Eye (tissue), 1 donor: ENCODE measurements around the gene SSNA1.

ENCODE experiments used
- DNase-seq: peaks from one replicate; pipeline ENCODE4 v3.0.0-alpha.2; 2015

Gene SSNA1

DNA sequence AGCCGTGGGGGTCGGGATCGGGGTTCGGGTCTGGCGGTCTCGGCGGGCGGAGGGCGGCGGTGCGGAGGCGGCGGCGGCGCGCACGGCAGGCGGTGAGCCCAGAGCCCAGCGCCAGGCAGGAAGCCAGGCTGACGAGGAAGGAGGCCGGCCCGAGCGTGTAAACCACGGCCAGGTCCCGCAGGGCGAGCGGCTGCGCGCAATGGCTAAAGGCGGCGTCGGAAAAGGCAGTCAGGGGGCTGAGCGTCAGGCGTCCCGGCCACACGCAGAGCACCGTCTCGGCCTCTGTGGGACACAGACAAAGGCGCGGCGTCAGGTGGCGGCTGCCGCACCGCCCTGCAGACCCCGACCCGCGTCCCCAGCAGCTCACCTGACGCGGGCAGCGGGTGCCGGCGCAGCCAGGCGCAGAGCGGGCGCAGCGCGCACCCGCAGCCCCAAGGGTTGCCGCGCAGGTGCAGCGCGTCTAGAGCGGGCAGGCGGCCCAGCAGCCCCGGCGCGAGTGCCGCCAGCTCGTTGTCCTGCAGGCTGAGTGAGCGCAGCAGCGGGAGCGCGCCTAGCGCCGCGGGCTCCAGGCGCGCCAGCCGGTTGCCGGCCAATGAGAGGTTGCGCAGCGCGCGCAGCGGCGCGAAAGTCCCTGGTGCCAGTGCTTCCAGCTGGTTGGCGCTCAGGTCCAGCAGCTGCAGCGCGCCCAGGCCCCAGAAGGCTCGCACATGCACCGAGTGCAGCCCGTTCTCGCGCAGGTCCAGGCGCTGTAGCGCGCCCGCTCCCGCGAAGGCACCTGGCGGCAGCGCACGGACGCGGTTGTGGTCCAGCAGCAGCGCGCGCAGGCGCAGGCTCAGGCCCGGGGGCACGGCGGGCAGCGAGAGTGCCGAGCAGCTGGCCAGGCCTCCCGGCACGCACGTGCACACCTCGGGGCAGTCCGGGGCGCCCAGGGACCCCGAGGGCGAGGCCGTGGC lies 19.3 kb upstream of the SSNA1 start:
- DNase-seq = peak; percentile 85

DNA sequence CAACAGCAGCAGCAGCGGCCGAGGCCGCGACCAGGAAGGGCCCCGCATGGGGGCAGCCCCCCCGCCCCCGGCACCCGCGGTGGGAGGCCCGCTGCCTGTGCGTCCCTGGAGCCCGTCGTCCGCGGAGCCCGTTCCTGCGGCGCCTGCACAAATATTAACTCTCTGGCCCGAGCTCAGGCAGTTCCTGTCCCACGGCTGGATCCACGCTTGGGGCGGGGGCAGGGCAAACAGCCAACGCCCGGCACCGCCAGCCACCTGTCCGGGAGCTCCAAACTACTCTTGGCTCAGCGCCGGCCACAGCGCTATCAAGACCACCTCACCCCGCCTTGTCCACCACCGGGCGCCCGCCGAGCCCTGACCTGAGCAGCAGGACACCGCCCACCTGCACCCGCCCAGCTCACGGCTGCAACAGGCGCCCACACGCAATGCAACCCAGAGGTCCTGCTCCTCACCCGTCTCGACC lies 18.5 kb upstream of the SSNA1 start, which contains the start of gene LRRC26:
TSS of gene LRRC26 (minus strand) at position 156 of the 463 bp plus-strand sequence. CDS start at position 48, 108 bp downstream.
- no peak for DNase-seq

DNA sequence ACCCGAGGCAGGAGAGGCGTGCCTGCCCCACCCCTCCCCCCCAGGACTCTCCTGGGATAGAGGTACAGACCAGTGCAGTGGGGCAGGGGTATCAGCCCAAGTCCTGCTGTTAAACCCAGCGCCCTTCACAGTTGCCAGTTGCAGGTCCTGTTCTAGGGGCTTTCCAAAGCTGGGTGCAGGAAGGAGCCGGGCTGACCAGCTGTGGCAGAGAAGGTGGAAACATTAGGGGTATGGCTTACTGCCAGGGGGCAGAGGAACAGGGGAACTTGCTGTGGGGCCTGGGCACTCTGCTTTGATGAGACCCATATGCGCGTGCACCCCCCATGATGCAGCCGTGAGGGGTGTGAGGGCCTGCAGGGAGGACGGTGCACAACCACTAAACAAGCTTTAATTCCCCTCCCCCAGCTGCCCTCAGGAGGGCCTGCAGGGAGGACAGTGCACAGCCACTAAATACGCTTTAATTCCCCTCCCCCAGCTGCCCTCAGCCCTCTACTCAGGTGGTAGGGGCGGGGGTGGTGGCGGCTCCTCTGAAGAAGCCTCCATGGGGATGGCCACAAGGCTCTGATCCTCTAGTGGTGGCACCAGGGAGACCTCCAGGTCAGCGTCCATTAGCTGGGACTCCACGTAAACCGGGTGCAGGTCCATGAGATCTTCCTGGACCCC lies 17.9 kb upstream of the SSNA1 start:
- no peak for DNase-seq

DNA sequence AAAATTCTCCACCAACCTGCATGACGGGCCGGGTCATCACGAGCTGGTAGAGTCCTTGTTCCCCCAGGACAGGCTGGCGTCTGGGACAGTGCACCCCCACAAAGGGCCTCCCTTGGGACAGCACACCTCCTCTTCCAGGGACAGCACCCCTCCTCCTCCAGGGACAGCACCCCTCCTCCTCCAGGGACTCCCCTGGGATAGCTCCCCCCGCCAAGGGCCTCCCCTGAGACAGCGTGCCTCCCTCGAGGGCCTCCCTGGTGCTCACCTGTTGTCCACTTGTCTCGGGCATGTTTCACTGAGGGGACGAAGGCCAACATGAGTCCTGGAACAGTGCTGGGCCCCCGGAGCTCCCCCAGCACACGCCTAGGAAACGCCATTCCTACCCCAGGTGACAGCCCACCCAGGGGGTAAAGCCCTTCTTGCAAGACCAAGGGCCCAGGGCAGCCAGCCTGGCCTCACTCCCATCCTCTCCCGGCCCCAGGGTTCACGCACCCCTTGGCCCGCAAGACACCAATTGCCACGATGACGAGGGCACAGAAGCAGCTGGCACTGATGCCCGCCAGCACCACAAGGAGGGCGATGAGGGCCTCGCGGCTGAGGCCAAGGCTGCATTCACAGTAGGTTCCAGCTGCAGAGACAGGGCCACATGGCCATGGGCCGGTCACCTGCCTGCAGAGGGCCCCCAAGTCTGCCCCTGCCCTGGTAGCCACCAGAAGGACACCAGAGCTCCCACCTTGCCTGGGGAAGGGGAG lies 17.2 kb upstream of the SSNA1 start:
- no peak for DNase-seq

DNA sequence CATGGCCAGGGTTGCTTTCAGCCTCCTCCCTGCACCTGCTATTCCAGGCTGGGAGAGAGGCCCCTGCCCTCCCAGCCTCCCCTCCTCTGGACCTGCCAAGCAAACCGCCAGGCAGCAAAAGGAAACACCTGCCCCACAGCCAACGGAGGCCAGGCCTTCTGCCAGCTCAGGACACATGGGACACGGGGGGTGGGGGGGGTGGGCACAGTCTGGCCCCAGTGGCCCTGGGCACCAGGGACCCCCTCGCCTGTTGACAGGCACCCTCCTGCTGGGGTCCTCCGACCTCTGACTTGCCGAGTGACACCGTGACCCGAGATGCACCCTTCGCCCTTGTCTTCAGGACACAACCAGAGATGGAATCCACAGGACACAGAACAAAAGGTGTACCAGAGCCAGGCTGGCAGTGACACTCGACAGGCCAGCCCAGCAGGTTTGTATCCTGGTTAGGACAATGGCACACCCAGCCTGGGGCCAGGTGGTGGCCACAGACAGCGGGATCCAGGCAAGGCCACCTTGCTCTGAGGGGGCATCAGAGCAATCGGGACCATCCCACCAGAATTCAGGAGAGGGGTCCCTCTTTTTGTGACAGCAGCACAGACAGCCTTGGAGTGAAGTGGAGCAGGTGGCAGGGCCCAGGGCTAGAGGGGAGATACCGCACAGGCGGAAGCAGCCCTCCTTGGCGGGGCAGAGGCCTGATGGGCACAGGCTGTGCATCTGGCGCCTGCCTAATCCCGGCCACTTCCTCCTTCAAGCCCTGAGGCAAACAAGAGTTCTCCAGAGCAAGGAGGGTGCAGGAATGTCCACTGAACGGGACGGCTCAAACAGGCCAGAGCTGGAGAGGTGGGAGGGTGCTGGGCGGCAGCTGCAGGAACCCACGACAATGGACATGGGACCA lies 15.3 kb upstream of the SSNA1 start:
- DNase-seq = no peak

DNA sequence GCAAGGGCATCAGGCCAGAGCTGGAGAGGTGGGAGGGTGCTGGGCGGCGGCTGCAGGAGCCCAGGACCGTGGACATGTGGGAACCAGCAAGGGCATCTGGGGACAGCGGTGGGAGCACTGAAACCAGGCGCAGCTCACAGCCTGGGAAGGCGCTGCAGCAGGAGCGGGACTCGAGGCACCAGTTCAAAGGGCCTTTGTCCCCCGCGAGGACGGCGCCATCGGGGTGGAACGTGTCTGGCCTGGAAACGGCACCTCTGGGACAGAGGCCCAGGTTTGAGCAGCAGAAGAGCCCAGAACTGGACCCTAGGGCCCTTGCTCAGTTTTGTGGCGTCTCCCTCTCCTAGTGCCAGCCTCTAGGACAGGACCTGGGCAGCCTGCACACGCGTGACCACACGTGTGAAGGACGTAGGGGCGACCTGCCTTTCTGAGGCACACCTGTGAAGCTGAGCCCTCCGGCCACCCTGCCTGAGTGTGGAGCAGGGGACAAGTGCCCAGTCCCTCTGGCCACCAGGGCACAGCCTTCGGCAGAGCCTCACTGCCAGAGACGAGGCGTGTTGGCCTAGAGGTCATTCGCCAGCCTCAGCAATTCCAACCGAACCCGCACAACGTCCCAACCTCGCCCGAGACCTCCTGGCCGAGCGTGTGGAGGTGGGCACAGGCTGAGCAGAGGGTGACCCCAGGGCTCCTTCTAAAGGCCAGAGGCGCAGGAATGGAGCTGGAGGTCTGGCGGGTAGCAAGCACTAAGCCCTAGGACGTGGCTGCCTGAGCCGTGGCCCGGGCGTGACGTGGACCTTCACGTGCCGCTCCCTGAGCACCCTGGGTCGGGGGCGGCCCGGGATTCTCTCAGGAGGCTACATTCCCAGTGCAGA lies 14.4 kb upstream of the SSNA1 start:
- no peak for DNase-seq

DNA sequence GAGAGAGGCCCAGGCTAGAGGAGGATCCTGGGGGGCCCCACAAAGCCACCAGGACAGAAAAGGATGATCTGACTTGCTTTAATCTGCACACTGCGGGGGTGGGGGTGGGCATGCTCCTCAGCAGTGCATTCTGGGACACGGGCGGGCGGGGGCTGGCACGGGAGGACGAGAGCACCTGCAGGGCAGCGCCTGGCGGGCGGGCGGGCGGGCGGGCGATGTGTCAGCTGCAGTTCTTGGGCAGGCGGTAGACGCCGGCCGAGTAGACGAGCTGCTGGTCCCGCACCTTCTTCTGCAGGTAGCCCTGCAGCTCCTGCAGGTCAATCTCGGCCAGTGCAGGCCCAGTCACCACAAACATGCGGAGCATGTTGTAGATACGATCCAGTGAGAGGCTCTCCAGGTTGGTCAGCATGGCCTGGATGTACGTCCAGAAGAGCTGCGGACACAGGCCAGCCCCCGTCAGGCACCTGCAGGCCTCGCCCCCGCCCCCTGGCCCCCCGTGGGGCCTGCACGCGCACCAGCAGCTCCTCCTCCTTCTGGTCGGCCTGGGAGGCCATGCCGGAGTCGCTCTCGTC lies 13.7 kb upstream of the SSNA1 start:
- no peak for DNase-seq

DNA sequence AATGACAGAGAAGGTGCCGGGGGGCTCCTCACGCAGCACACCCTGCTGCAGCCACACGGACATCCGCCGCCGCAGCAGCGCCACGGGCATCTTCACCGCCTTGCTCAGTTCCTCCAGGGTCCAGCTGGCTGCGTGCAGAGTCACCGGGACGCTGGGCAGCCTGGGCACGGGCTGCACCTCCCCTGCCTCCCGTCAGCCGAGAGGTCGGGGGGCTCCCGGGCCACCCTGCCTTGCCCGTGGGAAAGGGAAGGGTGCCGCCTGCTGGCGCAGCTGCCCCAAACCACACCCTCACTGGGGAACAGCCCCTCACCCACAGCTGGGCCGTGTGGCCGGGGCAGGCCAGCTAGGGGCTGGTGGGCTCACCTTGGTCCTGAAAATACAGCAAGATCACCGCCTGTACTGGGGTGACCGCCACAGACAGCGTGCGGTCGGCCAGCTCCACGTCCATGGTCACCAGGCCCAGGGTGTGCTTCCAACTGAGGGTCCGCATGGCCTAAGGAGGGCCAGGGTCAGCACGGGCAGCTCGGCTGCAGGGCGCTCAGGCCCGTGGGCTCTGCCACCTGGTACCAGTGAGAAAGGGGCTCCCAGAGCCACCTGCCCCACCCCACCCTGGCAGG lies 13.0 kb upstream of the SSNA1 start:
- no peak for DNase-seq

DNA sequence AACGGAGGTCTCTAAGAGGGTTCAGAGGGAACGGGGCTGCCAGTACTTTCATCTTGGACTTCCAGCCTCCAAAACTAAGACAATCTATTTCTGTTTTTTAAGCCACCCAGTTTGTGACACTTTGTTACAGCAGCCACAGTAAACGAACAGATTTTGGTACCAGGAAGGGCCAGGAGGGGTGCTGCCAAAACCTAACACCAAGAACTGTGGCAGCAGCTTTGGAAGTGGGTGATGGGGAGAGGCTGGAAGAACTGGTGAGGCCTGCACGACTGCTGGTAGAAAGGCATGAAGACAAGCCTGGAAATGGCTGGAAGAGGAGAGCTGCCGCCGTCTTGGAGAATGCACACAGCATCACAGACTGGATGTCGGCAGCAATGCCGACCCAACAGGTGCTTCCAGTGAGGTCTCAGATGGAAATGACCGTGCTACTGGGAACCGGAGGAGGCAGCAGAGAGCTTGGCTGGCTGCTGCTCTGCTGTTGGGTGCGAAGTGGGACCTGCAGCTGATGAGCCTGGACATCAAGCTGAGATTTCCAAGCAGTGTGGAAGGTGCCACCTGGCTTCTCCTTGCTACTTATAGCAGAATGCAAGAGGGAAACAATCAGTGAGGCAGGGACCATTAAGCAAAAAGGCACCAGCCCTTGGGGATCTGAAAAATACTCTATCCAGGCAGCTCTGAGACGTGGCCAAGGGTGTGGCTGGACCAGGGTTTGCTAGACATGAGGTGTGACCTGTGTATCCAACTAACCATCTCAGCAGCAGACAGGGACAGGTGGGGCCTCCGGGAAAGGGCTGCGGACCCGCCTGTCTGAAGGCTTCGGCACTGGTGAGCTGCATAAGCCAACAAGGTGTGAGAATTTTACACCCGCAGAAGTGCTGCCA lies 11.9 kb upstream of the SSNA1 start:
- no peak for DNase-seq

DNA sequence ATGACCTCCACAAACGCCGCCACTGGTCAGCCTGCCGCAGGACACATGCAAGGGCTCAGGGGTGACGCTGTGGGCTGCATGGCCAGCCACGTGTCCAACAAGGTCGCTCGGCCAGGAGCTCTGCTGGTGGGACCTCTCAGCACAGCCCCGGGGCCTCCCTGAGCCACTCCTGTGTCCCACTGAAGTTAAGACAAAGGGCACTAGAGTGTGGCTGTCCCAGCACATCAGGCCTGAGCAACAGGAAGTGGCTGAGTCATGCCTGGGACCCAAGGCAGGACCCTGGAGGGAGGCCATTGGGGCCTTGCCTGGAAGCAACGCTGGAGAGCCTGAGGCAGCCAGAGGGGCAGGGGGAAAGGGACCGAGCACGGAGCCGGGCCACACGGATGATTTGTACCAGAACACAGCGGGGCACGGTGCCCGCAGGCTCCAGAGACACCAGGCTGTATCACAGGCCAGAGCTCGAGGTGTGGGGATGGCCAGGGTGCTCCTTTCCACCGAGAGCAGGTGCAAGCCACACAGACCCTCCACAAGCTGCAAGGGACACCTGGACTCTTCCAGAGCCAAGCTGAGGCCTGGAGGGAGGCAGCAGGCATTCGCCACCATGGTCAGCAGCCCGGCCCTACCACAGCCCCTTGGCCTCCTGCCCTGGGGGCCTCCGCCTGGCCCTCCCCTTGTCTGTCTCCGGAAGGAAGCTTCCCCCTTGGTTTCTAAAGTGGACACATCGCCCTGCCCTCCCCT lies 10.1 kb upstream of the SSNA1 start:
- DNase-seq = no peak

DNA sequence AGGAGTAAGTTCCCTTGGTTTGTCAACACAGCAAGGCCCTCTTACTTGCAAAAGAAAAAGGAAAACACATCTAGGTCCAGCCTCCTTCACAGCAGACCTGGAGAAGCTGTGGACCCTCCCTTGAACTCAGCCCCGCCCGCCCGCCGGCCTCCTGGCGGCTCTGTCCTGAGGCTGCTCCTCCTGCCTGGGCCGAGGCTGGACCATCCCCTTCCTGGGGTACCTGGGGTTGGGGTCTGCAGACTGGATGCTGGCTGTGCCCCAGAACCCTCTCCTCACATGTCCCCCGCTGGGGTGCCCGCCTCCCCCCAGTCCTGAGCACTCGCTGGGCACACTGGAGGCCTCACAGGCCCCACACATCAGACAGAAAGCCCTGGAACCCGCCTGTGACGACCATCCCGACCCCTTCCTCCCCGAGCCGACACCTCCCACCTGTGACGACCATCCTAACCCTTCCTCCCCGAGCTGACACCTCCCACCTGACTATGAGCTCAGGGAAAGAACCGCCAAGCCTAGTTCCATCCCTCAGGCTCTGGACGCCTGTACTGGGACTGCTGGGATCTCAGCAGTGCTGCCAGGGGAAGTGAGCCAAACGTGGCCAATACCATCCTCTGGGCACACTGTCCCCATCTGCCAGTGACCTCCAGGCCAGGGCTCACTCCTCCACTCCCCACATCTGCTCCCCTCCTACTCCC lies 9.4 kb upstream of the SSNA1 start:
- no peak for DNase-seq

DNA sequence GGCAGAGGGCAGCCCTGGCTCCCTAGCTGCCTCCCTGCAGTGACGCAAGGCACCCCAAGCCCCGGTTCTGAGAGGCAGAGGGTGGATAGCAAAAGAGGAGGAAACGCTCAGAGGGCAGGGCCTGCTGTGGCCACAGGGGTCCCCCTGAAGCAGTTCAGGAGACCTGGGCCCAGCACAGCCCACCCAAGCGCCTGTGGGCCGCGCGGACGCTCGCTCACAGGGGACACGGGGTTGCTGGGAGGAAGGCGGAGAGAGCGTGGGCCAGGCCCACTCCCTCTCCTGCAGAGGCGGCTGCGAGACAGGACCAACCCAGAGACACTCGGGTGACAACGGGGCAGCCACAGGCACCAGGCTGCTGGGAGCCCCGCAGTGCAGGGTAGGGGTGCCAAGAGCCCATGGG lies 8.7 kb upstream of the SSNA1 start:
- no peak for DNase-seq

DNA sequence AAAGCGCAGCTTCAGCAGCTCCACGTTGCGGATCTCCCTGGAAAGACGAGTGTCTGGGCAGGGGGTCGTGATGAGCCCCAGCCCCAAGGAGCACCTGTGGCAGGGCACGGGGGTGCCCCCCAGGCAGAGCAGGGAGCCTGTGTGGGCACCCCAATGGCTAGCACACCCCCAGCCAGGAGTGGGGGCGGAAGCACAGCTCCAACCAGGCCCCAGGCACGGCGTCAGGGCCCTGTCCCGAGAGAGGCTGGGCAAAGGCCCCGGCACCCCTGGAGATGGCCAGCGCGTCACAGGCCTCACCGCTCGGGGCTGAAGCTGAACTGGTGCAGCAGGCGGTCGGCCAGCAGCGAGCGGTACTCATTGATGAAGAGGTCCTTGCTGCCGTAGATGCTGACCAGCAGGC lies 8.0 kb upstream of the SSNA1 start:
- no peak for DNase-seq

DNA sequence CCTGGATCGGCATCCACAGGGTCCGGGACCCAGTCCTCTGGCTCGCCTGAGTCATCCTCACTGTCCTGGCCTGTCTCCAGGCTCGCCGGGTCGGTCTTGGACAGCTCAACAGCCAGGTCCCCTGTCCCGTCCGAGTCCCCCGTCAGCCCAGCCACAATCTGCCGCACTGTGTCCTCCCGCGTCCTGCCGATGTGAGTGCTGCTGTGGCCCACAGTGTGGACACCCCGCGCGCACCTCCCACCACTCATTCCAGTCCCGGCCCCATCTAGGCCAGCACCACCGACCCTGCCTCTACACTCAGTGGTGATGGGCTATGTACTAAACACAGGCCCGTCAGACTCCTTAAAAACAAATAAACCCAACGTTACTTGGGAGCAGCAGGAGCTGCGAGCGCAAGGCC lies 6.8 kb upstream of the SSNA1 start:
- no peak for DNase-seq

DNA sequence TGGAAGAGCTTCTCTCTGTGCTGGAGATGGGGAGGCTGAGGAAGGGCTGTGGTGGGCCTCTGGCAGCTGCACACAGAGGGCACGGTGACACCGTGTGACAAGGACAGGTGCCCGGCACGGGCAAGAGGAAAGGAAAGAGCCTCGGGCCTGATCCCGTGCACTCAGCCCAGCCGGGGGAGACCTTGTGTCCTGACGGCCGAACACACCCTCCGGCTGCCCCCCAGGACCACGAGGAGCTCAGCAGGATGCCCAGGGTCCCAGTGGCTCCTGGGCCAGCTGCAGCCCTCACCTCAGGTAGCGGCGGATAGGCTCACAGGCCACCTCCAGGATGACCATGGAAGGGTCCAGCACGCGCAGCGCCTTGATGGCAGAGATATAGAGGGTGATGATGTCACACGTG lies 5.6 kb upstream of the SSNA1 start:
- DNase-seq = no peak

DNA sequence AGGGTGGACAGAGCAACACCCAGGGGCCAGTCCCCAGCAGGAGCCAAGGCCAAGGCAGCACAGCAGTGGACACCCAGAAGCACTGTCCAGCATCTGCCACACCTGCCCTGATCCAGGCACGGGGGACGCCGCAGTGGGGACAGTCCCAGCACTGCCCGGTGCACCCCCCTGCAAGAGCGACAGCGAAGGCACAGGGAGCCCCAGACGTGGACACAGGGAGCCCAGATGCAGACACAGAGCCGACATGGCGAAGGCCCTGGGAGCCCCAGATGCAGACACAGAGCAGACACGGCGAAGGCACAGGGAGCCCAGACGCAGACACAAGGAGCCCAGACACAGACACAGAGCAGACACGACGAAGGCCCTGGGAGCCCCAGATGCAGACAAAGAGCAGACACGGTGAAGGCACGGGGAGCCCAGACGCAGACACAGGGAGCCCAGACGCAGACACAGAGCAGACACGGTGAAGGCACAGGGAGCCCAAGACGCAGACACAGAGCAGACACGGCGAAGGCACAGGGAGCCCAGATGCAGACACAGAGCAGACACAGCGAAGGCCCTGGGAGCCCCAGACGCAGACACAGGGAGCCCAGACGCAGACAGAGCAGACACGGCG lies 4.4 kb upstream of the SSNA1 start:
- no peak for DNase-seq

DNA sequence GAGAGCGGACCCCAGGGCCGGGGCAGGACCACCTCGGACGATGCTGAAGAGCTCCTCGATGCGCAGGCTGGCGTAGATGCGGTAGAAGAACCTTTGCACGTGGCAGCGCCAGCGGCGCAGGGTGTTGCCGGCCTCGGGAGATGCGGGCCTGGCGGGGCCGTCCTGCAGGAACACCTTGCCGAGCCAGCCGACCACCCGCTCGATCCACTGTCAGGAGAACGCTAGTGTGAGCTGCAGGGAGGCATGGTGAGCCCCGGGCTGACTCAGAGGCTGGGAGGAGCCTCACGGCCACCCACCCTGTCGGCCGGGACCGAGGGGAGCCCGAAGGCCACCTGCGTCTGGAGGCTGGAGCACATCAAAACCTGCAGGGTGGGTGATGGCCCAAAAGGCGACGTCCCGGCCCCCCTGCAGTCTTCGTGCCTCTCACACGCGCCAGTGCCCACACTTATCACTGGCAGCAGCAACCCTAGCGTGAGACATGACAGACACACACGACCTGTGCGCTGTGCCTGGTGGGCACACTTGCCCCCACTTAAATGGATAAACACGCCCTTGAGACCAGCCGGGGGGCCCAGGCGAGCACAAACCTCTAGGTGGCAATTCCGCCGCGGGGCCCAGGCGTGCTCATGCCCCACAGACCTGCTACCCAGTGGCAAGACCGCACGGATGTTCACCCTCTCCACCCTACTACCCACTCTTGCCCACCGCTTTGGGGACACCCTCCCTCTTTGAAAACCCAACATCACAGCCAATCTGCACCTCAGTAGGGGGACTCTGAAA lies 3.4 kb upstream of the SSNA1 start:
- DNase-seq = no peak
